Left kidney (tissue), 2 donors: ENCODE measurements around the gene PAX3. TPM values are rescaled to one million over a fixed set of nuclear protein-coding genes. Genes with fewer than 3 reads are reported as not detected.

Experiments used
- DNase-seq: peaks from one replicate; pipeline ENCODE4 v3.0.0-alpha.2; 2013
- polyA plus RNA-seq: library from polyadenylated mRNA; unstranded; fragments of 120-200 nt; gene quantifications from one replicate; pipeline ENCODE4 v1.2.1, GENCODE V29; 2013; ENCODE audit not compliant: insufficient read length

PAX3 gene
- polyA plus RNA-seq, 1 donor: 0.12 TPM

- no peak for DNase-seq
Observed at GRCh38 chr2:222310747-222311318, 12.0 kb upstream of the PAX3 start.

- no peak for DNase-seq
Observed at GRCh38 chr2:222309766-222310165, 11.0 kb upstream of the PAX3 start.

GRCh38 chr2:222309361-222309760 lies 10.6 kb upstream of the PAX3 start:
- DNase-seq: no peak

DNA sequence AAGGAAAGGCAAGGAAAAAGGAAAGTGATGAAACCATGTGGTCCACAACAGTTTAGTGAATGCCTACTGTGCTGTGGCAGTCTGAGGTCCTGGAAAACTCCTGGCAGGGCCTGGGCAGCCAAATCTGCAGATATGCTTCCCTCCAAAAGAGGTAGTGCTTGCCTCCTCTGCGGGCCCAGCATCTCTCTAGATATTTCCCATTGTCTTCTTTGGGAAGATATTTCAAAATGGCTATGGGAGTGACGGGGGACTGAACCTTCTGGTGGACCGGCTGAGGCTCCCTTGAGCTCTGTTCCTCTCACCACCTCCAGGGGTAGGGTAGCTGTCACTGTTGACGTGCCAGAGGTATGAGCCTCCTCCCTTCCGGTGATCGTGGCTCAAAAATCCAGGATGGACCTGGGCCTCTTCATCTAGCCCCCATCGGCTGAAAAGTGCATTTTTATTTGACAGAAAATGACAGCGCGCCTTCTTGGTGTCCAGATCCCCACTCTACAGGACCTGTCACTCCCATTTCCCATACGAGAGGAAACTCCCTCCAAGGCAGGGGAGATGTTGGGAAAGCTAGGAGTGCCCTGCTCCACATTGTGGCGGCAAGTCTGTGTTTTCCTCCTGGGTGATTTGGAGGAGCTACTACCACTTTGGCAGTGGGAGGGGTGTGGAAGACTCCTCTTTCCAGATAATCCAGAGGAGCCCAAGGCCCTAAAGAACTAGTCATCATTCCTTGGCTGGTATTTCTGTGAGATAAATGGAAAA lies 9.4 kb upstream of the PAX3 start:
- no peak for DNase-seq

GRCh38 chr2:222307143-222307756 lies 8.5 kb upstream of the PAX3 start:
- DNase-seq: no peak

DNA sequence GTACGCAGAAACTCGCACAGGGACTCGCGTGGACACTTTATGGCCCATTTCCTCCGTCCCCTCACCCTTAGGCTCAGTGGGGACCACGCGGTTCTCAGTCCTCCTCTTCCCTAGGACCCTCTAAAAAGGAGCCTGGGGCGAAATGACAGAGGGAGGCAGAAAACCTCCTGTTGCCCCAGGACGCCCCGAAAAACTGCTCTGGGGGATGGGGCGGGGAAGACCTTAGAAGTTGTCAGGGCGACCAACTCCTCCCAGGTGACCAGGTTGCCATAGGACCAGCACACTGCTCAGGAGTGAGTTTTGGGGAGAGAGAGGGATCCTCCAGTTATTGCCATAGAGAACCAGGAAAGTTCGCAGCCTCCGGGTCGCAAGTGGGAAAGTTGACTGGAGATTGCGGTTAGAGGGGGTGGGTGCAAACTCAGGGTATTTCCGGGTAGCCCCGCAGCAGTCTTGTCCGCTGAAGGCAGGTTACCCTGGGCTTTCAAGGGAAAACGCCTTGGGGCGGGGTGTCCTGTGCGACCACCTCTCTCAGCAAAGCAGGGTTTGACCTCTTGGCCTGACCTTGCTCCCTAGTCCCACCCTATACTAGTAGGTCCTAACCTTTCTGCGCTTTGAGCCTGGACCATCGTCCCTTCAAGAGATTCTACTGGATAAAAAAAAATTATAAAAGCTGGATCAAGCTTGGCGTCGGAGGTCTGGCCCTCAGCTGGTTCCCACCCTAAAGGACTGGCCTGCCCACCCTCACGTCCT lies 7.8 kb upstream of the PAX3 start:
- no peak for DNase-seq

GRCh38 chr2:222305516-222306392 lies 7.0 kb upstream of the PAX3 start:
- DNase-seq: no peak

- no peak for DNase-seq
Observed at GRCh38 chr2:222304737-222305515, 6.1 kb upstream of the PAX3 start.

- DNase-seq: no peak
Observed at GRCh38 chr2:222303828-222304736, 5.3 kb upstream of the PAX3 start.

GRCh38 chr2:222303045-222303827 lies 4.4 kb upstream of the PAX3 start:
- DNase-seq: no peak

DNA sequence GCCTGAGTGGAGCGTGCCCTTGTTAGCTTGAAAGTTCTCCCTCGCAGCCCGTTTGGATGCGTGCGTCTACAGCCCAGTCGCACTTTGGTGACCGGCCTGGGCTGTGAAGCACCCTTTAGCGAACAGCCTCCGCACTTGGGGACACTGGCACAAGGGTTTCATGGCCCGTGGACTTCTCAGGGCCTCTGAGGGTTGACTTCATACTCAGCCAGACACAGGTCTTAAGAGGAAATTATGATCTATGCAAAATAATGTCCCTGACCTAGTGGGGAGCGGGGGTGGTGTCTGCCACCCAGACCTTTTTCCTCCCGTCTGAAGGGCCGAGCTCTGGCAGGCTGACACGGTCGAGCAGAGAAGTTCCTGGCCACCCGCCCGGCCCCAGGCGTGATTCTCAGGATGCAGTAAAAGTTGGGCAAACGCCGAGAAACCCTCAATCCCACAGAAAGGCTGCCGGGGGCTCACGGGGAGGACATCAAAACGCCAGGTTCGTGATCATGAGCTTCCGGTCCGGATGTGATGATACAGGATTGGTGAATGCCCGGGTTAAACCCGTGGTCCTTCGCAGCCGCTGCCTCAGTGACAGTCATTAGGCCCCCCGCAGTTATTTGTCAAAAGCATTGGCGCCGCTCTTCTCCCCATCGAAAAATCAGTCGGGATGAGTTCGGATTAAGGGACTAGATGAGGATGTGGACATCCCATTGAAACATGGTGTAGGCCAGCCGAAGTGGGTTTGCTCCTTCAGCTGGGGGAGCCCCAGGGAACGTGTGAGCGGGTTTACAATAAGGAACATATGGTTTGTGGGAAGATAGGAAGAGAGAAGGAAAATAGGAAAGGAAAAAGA lies 3.6 kb upstream of the PAX3 start:
- no peak for DNase-seq

DNA sequence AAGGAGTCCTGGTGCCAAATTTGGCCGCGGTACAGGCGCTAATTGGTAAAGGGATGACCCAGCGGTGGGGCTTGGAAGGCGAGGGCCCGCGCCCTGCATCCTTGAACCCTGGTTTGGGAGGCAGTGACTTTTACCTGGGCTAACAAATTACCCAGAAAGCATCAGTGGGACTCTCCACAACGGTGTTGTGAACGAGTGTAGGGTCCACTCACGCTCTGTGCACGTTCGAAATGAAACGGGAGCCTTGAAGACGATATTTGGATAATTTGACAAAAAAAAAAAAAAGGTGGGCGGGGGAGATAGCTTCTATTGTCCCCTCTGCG lies 3.0 kb upstream of the PAX3 start:
- no peak for DNase-seq

DNA sequence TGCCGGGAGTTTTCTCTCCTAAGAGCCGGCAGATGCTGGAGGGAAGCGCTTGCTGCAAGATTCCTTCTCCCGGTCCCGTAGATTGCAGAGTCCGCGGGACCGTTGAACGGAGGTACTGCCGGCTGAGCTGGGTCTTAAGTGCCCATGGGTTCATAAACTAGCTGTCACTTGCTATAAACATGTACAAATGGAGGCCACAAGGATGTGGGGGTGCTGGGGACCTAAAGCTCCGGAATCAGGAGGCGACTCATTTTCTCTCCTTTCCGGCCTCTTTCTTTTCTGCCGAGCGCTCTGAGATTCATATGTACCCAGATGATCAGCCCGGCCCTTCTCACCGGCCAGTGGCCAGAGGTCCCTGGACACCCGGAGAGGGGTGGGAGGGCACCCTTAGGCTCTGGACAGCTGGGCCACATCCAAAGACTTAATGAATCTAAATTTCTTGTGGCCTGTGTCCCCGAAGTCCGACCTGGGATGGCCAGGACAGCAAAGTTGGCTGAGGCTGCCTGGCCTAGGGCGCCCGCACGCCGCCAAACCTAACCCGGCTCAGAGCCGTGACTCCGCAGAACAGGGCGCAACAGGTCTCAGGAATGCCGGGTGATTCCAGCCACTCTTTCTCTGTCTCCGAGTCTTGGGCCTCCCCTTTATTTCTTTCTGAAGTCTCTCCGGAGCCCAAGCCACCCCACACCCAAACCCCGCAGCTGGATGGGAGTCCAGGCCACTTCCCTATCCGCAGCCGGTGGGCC lies 2.4 kb upstream of the PAX3 start:
- no peak for DNase-seq

DNA sequence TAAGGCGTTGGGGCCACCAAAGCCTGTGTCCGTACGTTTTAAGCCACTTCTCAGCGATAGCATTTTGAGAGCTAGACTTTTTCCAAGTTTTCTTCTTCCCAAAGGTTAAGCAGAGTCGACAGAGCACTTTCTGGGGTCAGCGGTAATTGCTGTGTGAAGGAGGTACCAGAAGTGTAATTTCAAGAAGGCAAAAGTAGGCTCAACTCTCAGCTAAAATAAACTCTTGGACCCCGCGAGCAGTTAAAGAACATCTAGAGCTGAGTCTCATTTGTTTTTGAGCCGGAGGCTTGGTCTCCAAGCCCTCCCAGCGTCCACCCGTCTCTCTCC lies 1.9 kb upstream of the PAX3 start:
- no peak for DNase-seq

DNA sequence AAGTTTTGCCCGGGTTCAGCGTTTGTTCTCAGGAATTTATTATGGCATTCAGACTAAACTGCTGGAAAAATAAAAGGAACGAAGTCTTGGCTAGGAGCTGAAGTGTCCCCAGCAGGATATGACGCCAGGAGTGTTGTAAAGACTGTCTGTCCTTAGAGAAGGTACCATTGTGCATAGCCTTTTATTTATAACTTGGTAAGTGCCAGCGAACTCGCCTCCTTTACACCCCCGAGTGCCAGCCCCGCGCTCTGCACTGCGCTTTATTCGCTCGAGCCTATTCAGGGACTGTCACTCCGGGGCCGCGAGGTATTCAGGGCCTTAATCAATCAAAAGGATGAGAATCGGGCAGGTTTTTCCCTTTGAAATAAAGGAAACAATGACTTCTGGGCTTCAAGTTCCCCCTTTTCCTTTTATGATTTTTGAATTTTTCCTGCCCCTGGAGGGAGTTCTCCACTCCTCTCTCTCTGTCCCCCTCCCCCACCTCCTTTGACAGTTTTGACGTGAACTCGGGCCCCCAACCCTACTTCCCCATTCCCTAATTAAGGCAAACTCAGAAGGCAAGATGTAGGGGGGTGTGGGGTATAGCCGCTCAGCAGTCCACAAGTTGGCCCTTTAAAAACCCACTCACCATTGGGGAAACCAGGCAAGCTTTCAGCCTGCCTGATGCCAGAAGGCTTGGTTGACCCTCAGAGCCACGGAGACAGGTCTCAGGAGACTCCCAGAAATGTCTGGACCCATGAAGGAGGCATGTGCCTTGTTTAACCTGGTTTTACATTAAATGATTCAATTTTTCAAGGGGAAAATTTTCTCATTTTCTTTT lies 1.3 kb upstream of the PAX3 start:
- DNase-seq: no peak

GRCh38 chr2:222298001-222298310 lies 842 bp downstream of the PAX3 start:
- no peak for DNase-seq

DNA sequence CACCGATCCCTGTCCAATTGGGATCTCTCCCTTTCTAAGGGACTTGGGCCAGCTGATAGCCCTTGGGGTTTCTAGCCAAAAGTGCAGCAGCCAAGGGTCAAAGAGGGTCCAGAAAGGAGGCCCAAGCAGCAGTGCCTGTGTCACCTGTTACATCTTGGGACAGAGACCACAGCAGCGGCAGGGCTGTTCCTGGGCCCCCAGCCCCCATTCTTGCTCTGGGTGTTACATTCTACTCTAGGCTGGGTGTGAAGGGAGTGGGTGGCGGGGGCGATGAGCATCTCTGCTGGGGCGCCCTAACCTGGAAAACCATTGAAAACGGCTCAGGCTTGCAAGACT lies 1.2 kb downstream of the PAX3 start:
- DNase-seq: no peak
